Dermis blood vessel endothelial cell (primary cell): ENCODE data around the gene NT5C3A. TPM values are rescaled to one million over a fixed set of nuclear protein-coding genes. Genes with fewer than 3 reads are reported as not detected.
"Not testable (repeated sequence)": the region's sequence is repeated elsewhere in the genome, so short reads cannot be mapped to it uniquely, and the experiment has no call there.

ENCODE experiments used
- DNase-seq: peaks from one replicate; pipeline ENCODE4 v3.0.0; 2010
- total RNA-seq: library from RNA; depleted of rRNA; stranded (reverse); fragments of >200 nt; gene quantifications from 2 replicates; pipeline ENCODE4 v1.2.3, GENCODE V29; 2014

Gene NT5C3A
- total RNA-seq, 1 donor from 2014 or later: 31.3 TPM

DNA sequence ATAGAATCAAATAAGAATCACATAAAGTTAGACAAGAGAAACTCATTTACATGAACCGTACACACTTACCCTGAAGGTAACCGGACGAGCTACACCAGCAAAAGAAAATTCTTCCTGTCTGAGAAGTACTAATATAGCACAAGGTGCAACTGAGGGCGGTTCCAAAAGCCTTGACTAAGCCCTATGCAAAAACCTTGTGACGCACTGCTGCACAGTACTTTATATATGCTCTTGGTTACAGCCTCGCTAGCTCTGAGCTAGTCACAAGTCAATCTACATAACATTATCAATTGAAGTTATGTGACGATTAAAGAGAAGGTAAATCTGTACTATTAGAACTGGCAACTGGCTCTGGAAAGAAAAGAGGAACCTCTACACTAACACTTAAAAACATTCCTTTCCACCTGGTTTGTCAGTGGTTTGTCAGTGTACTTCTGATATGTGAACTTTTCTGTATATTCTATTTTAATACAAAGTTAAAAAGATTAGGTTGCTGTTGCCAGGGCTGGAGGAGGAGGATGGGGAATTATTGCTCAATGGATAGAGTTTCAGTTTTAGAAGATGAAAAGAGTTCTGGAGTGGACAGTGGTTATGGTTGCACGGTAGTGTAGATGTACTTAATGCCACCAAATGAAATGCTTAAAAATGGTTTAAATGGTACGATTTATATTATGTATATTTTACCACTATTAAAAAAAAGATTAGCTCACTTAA, 21.6 kb downstream of the NT5C3A start:
- DNase-seq: peak; percentile 37

- DNase-seq: peak; percentile 18
These were observed 22.7 kb downstream of the NT5C3A start for GRCh38 chr7:33039903-33040292.

DNA sequence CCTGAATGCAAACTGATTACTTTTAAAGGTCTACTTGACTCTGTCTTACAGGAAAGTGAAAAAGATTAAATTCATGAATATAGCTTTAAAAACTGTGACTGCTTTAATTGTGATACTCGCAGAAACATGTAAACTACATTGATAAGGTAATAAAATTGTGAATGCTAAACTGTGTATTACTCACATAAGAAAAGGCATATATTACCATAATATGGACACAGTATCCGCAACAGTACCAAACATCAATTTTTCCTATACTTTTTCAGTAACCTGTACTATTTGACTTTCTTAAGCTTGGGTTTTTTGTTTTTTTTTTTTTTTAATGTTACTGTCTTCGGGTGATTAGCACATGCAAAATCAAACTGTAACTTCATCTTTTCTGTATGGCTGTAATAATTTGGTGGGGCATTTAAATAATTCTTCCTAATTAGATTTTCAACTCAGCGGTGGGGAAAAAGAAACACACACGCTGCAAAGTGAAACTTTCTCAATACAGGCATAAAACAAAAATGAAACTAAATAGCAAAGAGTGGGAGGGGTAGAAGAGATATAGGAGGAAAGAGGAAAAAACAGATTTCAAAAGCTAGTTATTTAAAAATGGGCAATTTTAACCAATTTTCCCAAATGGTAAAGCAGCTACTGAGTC, 23.2 kb downstream of the NT5C3A start:
- peak; percentile 39 for DNase-seq

GRCh38 chr7:33038639-33039038, 23.9 kb downstream of the NT5C3A start:
- DNase-seq: no peak

DNA sequence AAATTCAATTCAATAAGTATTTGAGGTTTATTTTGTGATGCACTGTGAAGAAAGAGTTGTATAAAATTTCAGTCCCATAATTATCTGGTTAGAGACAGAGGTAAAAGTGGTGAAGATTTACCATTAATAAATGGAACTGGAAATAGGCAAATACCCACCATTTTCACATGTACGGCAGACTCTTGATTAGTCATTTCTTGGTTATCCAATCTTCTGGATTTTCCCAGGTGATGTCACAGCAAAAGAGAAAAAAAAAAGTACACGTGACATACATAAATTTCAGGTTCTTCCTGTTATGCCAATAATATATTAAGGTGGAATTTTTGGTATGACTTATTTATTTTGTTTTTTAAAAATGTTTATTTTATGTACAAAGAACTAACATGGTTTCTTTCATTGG, 26.8 kb downstream of the NT5C3A start:
- no peak for DNase-seq

GRCh38 chr7:33024189-33024757, 38.3 kb downstream of the NT5C3A start:
- no peak for DNase-seq

- DNase-seq: no peak
These were observed 50.2 kb downstream of the NT5C3A start for GRCh38 chr7:33012364-33012763.

GRCh38 chr7:33009734-33010133, 52.8 kb downstream of the NT5C3A start:
- DNase-seq: no peak

DNA sequence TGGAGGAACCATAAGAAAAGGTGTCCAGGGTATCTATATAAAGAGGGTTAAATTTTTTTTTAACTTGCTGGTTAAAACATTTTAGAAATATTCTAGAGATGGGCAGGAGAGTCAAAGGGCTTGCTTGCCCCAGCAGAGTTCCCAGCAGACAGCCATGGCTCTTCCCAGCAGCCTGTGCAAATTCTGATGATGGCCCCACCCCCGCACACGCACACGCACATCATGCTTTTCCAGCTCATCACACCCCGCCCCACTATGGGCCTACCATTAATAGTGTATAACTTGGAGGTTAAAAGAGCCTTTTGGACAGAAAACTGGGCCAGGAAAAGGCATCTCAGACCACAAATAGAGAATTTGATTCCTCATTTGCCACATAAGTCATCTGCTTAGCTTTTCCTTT, 56.9 kb downstream of the NT5C3A start:
- DNase-seq: not testable (repeated sequence)

DNA sequence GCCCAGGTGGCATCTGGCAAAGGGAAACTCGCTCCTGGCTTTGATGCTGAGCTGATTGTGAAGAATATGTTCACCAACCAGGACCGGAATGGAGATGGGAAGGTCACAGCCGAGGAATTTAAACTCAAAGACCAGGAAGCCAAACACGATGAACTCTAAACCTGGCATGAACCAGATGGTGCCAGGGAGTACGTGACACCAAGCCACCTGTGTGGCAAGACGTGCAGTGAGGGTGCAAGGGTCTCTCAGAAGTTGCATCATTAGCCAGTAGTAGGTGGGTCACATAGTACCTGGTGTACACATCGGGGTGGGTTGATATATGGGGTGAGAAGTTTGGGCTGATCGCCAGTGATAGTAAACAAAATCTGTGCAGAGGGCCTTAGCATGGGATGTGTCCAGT, 57.4 kb downstream of the NT5C3A start:
- DNase-seq: not testable (repeated sequence)

GRCh38 chr7:33004104-33004616, 58.4 kb downstream of the NT5C3A start:
- not testable (repeated sequence) for DNase-seq

GRCh38 chr7:33003111-33003510, 59.5 kb downstream of the NT5C3A start:
- DNase-seq: peak; percentile 31

DNA sequence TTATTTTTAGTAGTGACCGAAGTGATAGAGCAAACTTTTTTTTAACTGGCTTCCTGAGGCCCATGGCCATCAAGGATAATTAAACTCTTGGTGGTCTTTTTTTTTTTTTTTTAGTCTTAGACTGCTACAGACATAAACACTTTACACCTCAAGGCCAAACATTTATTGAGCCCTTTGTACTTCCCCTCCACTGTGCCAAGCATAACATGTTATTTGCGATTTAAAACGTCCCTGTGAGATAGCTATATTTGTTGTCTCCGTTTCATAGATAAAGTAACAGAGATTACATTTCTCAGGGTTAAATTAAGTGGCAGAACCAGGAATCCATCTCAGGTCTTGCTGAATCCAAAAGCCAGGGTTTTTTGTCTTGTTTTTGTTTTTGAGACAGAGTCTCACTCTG, 63.2 kb downstream of the NT5C3A start:
- DNase-seq: peak; percentile 51

DNA sequence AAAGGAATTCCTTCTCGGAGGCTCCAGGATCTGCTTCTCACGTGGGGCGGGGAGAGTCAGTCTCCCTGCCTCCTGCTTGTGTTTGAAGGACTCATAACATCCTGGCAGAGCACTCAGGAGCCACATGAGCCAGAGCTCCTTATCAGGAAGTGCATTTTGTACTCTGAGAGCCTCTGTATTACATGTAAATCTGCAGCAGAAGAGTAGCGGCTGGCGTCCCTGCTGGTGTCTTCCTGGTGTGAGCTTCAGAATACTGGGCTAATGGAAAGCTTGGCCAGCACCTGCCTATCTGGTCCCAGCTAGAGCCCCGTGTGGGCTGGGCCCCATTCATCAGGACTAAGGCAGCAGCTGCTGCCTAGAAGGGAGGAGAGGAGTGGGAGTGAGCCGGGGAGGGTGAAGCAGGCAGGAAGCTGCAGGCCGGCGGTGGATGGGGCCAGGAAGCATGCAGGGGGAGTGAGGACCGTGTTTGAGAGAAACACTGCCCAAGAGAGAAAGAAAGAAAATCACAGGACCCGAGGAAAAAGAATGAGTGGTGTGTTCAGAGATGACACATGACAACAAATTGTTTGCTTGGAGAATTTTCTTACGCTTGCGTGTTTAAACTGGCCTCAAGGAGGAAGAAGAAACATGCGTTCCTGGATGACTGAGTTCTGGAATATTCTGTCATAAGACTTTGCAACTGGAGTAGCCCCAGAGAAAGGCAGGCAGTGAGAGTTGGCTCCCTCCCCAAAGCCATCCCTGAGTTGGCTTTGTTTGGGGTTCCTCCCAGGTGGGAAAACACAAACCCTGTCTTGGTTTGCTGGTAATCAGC, 64.0 kb downstream of the NT5C3A start:
- peak; percentile 93 for DNase-seq

- peak; percentile 19 for DNase-seq
These were observed 64.6 kb downstream of the NT5C3A start for GRCh38 chr7:32997956-32998355.

GRCh38 chr7:32992750-32993149, 69.8 kb downstream of the NT5C3A start:
- peak; percentile 69 for DNase-seq

- not testable (repeated sequence) for DNase-seq
These were observed 70.4 kb downstream of the NT5C3A start for GRCh38 chr7:32991975-32992700.

DNA sequence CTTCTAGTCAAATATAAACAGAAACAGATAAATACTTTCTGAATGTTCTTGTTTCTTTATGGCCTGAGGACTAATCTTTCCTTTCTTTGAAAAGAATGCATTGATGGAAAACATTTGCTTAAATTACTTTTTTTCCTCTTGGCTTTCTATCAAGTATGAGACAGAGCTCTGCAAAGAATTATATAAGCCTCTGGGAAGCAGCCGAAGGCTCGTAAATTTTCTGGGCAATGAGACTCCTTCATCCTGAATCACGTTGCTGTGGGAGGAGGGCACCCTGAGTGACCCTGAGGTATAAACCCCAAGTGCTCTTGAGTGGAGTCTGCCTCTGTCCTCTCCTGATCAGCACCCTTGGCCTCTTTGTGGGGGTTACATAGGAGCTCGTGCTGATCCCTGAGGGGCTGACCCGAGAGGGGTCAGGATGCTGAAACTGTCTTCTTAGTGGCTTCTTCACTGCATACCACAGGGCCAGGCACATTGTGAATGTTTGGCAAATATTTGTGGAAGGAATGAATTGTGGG, 71.4 kb downstream of the NT5C3A start:
- not testable (repeated sequence) for DNase-seq

DNA sequence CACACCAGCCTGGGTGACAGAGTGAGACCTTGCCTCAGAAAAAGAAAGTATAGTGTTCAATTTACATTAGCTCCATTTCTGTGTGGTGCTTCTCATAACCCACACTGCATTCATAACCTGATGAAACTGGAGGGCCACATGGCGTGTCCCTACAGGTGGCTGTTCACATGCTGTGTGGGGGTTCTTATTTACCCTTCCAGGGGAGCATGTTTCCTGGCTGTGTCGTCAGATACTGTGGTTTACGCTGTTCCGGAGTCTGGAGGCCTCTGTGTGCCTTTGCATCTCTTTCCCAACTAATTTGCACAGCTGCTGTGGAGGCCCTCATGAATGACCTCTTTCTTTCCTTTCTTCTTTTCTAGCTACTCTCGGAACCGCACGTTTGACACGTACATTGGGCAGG, 74.4 kb downstream of the NT5C3A start:
- DNase-seq: not testable (repeated sequence)

DNA sequence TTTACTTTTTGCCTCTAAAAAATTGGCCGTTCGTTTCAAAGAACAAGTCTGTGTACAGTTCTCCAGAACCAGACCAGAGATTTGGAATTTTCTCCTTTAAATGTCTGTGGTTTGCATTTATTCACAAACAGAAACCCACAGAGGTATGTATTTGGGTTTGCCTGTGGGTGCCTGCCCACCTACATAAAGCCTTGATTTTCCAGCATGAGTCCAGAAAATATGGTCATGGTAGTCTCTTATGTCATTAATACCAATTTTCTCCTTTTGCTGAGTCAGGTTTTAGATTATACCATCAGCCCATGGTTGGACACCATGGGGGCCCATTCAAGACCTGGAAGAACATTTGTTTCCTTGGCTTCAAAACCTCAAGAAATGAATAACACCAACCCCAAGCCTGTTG, 82.7 kb downstream of the NT5C3A start:
- not testable (repeated sequence) for DNase-seq

- DNase-seq: not testable (repeated sequence)
These were observed 83.3 kb downstream of the NT5C3A start for GRCh38 chr7:32979246-32979645.

GRCh38 chr7:32977159-32977558, 85.4 kb downstream of the NT5C3A start:
- DNase-seq: not testable (repeated sequence)
